ENCODE measurements around the gene EXD3. TPM values are rescaled to one million over a fixed set of nuclear protein-coding genes. Genes with fewer than 3 reads are reported as not detected.
A peak's percentile ranks its signal among the peaks of the same experiment; 100 is the strongest.

The EXD3 gene
- total and polyA plus RNA-seq, 2 of the 13 experiments (the other 11 are each of a cell fraction or from before 2014, with no cell fraction given), result 2.7 to 4.8 TPM

DNA sequence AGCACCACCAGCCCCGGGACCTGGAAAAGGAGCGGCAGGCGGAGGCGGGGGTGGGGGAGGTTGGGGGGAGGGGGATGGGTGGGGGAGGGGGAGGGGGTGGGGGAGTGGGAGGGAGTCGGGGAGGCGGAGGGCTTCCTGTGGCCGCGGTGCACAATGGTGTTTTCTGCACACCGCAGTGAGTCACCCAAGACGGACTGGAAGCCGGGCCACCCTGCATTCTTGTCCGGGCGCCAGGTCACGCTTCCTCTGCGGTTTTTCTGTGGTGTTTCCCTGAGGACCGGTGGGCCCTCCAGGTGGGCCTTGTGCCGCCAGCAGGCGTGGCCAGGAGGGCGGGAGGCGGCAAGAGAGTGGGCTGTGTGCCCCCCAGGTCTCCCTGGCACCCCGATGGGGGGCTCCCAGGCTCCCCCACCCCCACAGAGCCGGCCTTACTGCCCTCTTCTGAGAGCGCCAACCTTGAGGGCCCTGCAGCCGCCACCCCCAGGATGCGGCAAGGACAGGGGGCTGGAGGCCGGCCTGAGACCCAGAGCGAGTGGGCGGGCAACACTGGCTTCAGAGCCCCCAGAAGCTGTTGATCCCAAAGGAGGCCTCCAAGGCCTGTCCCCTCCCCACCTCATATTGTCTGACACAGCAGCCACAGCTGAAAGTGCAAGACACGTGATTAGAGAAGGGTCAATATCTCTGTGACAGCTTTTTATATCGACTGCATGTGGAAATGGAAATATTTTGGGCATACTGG lies 11.1 kb downstream of the EXD3 start:
- no peak overlapping the region for H3K4me3 ChIP-seq (replicated peaks in 1 of 3; ENCODE audit: insufficient read depth in 1 of 3, low read depth in 2 of 3, low read length in 3 of 3)
- H3K4me2 ChIP-seq (ENCODE audit: low read depth, low read length), result peak overlapping the region; percentile 18; the same call in 1 of the 2 replicates
- FAIRE-seq, result no peak
- intact Hi-C loops (cut with micrococcal nuclease; ENCODE audit: unreplicated experiment) (no loop called here), in situ Hi-C loops (cut with HindIII; ENCODE audit: extremely low pct_ligation_motif_present, low pct_unique_long_range_greater_than_20kb) (no loop called here)
- H3K9ac ChIP-seq (ENCODE audit: insufficient read depth, low read depth, low read length), result no peak overlapping the region
- DNase-seq (ENCODE audit: low spot score), result no peak
- no peaks in the 10 kb centered on the region for H3K9me3 ChIP-seq (ENCODE audit: low read length)
- H4K20me1 ChIP-seq (ENCODE audit: insufficient read depth, low read length), result no peaks in the 10 kb centered on the region
- H2AFZ ChIP-seq (ENCODE audit: low read length), result no peak overlapping the region
- H3K27ac ChIP-seq (ENCODE audit: extremely low read length, insufficient read depth, low read length), result no peak overlapping the region
- H3K79me2 ChIP-seq (ENCODE audit: insufficient read depth, low read length), result no peaks in the 10 kb centered on the region
- POLR2A ChIA-PET, result no interaction called here
- no peaks in the 10 kb centered on the region for H3K27me3 ChIP-seq (ENCODE audit: control insufficient read depth in 1 of 2, insufficient read depth in 2 of 2, low read length in 2 of 2)
- no peak for ATAC-seq
- BruUV-seq (replicated peaks), result no TSS peak
- 72% methylated on average over 11 of the region's 30 CpGs for WGBS (ENCODE audit: low lambda C conversion rate)
- no peaks in the 10 kb centered on the region for H3K36me3 ChIP-seq (replicated peaks in 1 of 2; ENCODE audit: control insufficient read depth in 1 of 2, insufficient read depth in 2 of 2, low read length in 2 of 2)
- peaks cover 10% of the 10 kb centered on the region; the same call in 1 of the 2 replicates for H3K4me1 ChIP-seq (ENCODE audit: insufficient read depth, low read length)
- CTCF ChIA-PET (ENCODE audit: low intra/inter-chr PET ratio, low total read pairs), result no interaction called here
- TF ChIP-seq, protein P1, sequence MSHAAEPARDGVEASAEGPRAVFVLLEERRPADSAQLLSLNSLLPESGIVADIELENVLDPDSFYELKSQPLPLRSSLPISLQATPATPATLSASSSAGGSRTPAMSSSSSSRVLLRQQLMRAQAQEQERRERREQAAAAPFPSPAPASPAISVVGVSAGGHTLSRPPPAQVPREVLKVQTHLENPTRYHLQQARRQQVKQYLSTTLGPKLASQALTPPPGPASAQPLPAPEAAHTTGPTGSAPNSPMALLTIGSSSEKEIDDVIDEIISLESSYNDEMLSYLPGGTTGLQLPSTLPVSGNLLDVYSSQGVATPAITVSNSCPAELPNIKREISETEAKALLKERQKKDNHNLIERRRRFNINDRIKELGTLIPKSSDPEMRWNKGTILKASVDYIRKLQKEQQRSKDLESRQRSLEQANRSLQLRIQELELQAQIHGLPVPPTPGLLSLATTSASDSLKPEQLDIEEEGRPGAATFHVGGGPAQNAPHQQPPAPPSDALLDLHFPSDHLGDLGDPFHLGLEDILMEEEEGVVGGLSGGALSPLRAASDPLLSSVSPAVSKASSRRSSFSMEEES (CRISPR knock-in tag; IDR thresholded peaks at IDR 0.05), result no peak
- TF ChIP-seq, protein P2, sequence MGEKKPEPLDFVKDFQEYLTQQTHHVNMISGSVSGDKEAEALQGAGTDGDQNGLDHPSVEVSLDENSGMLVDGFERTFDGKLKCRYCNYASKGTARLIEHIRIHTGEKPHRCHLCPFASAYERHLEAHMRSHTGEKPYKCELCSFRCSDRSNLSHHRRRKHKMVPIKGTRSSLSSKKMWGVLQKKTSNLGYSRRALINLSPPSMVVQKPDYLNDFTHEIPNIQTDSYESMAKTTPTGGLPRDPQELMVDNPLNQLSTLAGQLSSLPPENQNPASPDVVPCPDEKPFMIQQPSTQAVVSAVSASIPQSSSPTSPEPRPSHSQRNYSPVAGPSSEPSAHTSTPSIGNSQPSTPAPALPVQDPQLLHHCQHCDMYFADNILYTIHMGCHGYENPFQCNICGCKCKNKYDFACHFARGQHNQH (CRISPR knock-in tag; IDR thresholded peaks at IDR 0.05), result no peak
- no peak for TF ChIP-seq GATA4 (IDR thresholded peaks at IDR 0.05; ENCODE audit: borderline replicate concordance, low read depth)
- TF ChIP-seq, protein P3, sequence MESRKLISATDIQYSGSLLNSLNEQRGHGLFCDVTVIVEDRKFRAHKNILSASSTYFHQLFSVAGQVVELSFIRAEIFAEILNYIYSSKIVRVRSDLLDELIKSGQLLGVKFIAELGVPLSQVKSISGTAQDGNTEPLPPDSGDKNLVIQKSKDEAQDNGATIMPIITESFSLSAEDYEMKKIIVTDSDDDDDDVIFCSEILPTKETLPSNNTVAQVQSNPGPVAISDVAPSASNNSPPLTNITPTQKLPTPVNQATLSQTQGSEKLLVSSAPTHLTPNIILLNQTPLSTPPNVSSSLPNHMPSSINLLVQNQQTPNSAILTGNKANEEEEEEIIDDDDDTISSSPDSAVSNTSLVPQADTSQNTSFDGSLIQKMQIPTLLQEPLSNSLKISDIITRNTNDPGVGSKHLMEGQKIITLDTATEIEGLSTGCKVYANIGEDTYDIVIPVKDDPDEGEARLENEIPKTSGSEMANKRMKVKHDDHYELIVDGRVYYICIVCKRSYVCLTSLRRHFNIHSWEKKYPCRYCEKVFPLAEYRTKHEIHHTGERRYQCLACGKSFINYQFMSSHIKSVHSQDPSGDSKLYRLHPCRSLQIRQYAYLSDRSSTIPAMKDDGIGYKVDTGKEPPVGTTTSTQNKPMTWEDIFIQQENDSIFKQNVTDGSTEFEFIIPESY (CRISPR knock-in tag; IDR thresholded peaks at IDR 0.05), result 0 out of 2 replicates have a peak, but pooled peaks have one; percentile 47
- no peak for TF ChIP-seq SIX1 (CRISPR knock-in tag; IDR thresholded peaks at IDR 0.05; ENCODE audit: borderline replicate concordance)
- TF ChIP-seq, protein P4, sequence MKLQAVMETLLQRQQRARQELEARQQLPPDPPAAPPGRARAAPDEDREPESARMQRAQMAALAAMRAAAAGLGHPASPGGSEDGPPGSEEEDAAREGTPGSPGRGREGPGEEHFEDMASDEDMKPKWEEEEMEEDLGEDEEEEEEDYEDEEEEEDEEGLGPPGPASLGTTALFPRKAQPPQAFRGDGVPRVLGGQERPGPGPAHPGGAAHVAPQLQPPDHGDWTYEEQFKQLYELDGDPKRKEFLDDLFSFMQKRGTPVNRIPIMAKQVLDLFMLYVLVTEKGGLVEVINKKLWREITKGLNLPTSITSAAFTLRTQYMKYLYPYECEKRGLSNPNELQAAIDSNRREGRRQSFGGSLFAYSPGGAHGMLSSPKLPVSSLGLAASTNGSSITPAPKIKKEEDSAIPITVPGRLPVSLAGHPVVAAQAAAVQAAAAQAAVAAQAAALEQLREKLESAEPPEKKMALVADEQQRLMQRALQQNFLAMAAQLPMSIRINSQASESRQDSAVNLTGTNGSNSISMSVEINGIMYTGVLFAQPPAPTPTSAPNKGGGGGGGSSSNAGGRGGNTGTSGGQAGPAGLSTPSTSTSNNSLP (IDR thresholded peaks at IDR 0.05; ENCODE audit: low read depth, low read length), result no peak
- TF ChIP-seq HNRNPK (IDR thresholded peaks at IDR 0.05; ENCODE audit: low read depth, low read length, poor library complexity, severe bottlenecking), result peak; percentile 99
- TF ChIP-seq ZNF563 (CRISPR knock-in tag; IDR thresholded peaks at IDR 0.05), result no peak
- no peak for TF ChIP-seq MBD4 (IDR thresholded peaks at IDR 0.05; ENCODE audit: borderline replicate concordance, low read length)
- TF ChIP-seq PCBP1 (IDR thresholded peaks at IDR 0.05; ENCODE audit: borderline replicate concordance, low read depth, low read length), result peak; percentile 99
- TF ChIP-seq, protein P5, sequence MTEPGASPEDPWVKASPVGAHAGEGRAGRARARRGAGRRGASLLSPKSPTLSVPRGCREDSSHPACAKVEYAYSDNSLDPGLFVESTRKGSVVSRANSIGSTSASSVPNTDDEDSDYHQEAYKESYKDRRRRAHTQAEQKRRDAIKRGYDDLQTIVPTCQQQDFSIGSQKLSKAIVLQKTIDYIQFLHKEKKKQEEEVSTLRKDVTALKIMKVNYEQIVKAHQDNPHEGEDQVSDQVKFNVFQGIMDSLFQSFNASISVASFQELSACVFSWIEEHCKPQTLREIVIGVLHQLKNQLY (CRISPR knock-in tag; IDR thresholded peaks at IDR 0.05), result no peak
- TF ChIP-seq, protein P6, sequence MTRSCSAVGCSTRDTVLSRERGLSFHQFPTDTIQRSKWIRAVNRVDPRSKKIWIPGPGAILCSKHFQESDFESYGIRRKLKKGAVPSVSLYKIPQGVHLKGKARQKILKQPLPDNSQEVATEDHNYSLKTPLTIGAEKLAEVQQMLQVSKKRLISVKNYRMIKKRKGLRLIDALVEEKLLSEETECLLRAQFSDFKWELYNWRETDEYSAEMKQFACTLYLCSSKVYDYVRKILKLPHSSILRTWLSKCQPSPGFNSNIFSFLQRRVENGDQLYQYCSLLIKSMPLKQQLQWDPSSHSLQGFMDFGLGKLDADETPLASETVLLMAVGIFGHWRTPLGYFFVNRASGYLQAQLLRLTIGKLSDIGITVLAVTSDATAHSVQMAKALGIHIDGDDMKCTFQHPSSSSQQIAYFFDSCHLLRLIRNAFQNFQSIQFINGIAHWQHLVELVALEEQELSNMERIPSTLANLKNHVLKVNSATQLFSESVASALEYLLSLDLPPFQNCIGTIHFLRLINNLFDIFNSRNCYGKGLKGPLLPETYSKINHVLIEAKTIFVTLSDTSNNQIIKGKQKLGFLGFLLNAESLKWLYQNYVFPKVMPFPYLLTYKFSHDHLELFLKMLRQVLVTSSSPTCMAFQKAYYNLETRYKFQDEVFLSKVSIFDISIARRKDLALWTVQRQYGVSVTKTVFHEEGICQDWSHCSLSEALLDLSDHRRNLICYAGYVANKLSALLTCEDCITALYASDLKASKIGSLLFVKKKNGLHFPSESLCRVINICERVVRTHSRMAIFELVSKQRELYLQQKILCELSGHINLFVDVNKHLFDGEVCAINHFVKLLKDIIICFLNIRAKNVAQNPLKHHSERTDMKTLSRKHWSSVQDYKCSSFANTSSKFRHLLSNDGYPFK (CRISPR knock-in tag; IDR thresholded peaks at IDR 0.05; ENCODE audit: borderline replicate concordance), result no peak
- TF ChIP-seq BHLHE40 (IDR thresholded peaks at IDR 0.05; ENCODE audit: low read length), result peak; percentile 56
